CD14-positive monocyte (primary cell): ENCODE measurements around the gene HSPA1L. TPM values are rescaled to one million over a fixed set of nuclear protein-coding genes. Genes with fewer than 3 reads are reported as not detected.
A peak's percentile ranks its signal among the peaks of the same experiment; 100 is the strongest.
"Not testable (repeated sequence)": the region's sequence is repeated elsewhere in the genome, so short reads cannot be mapped to it uniquely, and the experiment has no call there.

Experiments used
- DNase-seq, 3 donors: peaks; one replicate each; pipeline ENCODE4 v3.0.0-alpha.2; 2011 to 2022
- H2AFZ ChIP-seq: 2 replicates; pipeline ENCODE4 v1.6.0; 2012; ENCODE audit warnings: mild to moderate bottlenecking, low read depth, low read length, inconsistent platforms; ENCODE audit not compliant: insufficient read depth, poor library complexity, severe bottlenecking
- H3K27ac ChIP-seq, 2 donors: 1 replicate in 1 of 2; 2 replicates in 1 of 2; pipeline ENCODE4 v1.5.1; 2012 to 2013; ENCODE audit warnings: low read length in 2 of 2, control low read depth in 1 of 2, inconsistent platforms in 1 of 2, low read depth in 1 of 2, mild to moderate bottlenecking in 1 of 2
- H3K27me3 ChIP-seq, 2 donors: one replicate each; pipeline versions ENCODE4 v1.6.0 to v1.6.1; 2011 to 2013; ENCODE audit warnings: low read length in 2 of 2; ENCODE audit not compliant: control insufficient read depth in 2 of 2, insufficient read depth in 2 of 2
- H3K36me3 ChIP-seq, 2 donors: replicated peaks in 1 of 2; 1 replicate in 1 of 2; 2 replicates in 1 of 2; pipeline versions ENCODE4 v1.5.1 to v1.6.1; 2012 to 2013; ENCODE audit warnings: low read length in 2 of 2, control low read depth in 1 of 2, inconsistent platforms in 1 of 2, mild to moderate bottlenecking in 1 of 2; ENCODE audit not compliant: insufficient read depth in 2 of 2, control insufficient read depth in 1 of 2
- H3K4me1 ChIP-seq, 2 donors: 1 replicate in 1 of 2; 2 replicates in 1 of 2; pipeline versions ENCODE4 v1.5.1 to v1.6.1; 2012 to 2013; ENCODE audit warnings: low read length in 2 of 2, control low read depth in 1 of 2, inconsistent platforms in 1 of 2, mild to moderate bottlenecking in 1 of 2, moderate library complexity in 1 of 2; ENCODE audit not compliant: insufficient read depth in 2 of 2, control insufficient read depth in 1 of 2
- H3K4me2 ChIP-seq: replicated peaks from 2 replicates; pipeline ENCODE3; 2012; ENCODE audit warnings: low read length, moderate library complexity, mild to moderate bottlenecking; ENCODE audit not compliant: poor library complexity, severe bottlenecking; ENCODE audit errors: extremely low read depth
- H3K4me3 ChIP-seq, 3 experiments: fragments of 200-600 bp in 1 of 3; sonication (generic) in 1 of 3; replicated peaks in 1 of 3; 1 replicate in 2 of 3; 2 replicates in 1 of 3; pipeline ENCODE4 v1.5.1; 2011 to 2013; ENCODE audit warnings: low read length in 3 of 3, mild to moderate bottlenecking in 3 of 3, control low read depth in 2 of 3, low read depth in 2 of 3, inconsistent platforms in 1 of 3, moderate library complexity in 1 of 3
- H3K79me2 ChIP-seq: 2 replicates; pipeline ENCODE4 v1.6.0; 2012; ENCODE audit warnings: mild to moderate bottlenecking, control low read depth, inconsistent platforms, low read length, moderate library complexity; ENCODE audit not compliant: insufficient read depth
- H3K9ac ChIP-seq: 2 replicates; pipeline ENCODE4 v1.6.0; 2017; ENCODE audit warnings: low read length, mild to moderate bottlenecking; ENCODE audit not compliant: insufficient read depth, poor library complexity, severe bottlenecking
- H3K9me3 ChIP-seq, 2 donors: replicated peaks in 1 of 2; 1 replicate in 1 of 2; 2 replicates in 1 of 2; pipeline versions ENCODE4 v1.5.1 to v1.6.1; 2012 to 2013; ENCODE audit warnings: low read length in 2 of 2, control low read depth in 1 of 2; ENCODE audit not compliant: control insufficient read depth in 1 of 2, insufficient read depth in 1 of 2
- H4K20me1 ChIP-seq: 2 replicates; pipeline ENCODE4 v1.6.0; 2012; ENCODE audit warnings: mild to moderate bottlenecking, low read length, control low read depth, moderate library complexity; ENCODE audit not compliant: insufficient read depth
- H3K27ac Mint-ChIP-seq, 7 donors: one replicate each; pipeline ENCODE4 v1.8.0; 2020; ENCODE audit warnings: mild to moderate bottlenecking in 7 of 7, mixed read lengths in 7 of 7, moderate library complexity in 6 of 7, inconsistent platforms in 2 of 7
- H3K27me3 Mint-ChIP-seq, 3 donors: one replicate each; pipeline ENCODE4 v1.8.0; 2021 to 2022; ENCODE audit warnings: low read depth in 3 of 3, mild to moderate bottlenecking in 3 of 3, mixed read lengths in 3 of 3, moderate library complexity in 3 of 3, inconsistent platforms in 1 of 3
- H3K36me3 Mint-ChIP-seq, 2 donors: one replicate each; pipeline ENCODE4 v1.8.0; 2020; ENCODE audit warnings: mixed read lengths in 2 of 2, inconsistent platforms in 1 of 2, mild to moderate bottlenecking in 1 of 2
- H3K4me1 Mint-ChIP-seq: one replicate; pipeline ENCODE4 v1.8.0; 2020; ENCODE audit warnings: mild to moderate bottlenecking, mixed read lengths
- H3K4me3 Mint-ChIP-seq, 2 donors: one replicate each; pipeline ENCODE4 v1.8.0; 2020; ENCODE audit warnings: mild to moderate bottlenecking in 2 of 2, mixed read lengths in 2 of 2, moderate library complexity in 1 of 2
- H3K9me3 Mint-ChIP-seq, 7 donors: one replicate each; pipeline ENCODE4 v1.8.0; 2020 to 2022; ENCODE audit warnings: mixed read lengths in 7 of 7, mild to moderate bottlenecking in 6 of 7, moderate library complexity in 6 of 7, inconsistent platforms in 2 of 7
- WGBS: methylation state at CpG from one replicate; pipeline ENCODE4 v1.1.5; 2013; ENCODE audit warnings: missing lambda C conversion rate; ENCODE audit not compliant: insufficient coverage; 5-methylcytosine and 5-hydroxymethylcytosine counted together
- intact Hi-C, 2 donors: fragments of 100-400 bp; cut with micrococcal nuclease; formaldehyde crosslinking; loops; one replicate each; pipeline versions ENCODE4 v1.15.0 to v1.15.1; 2023
- polyA plus RNA-seq, 3 donors: library from polyadenylated mRNA; depleted of rRNA in 1 of 3; unstranded in 2 of 3; stranded (reverse) in 1 of 3; fragments of 300-500 nt in 2 of 3; fragments of >200 nt in 1 of 3; fragmentation: Illumina TruSeq in 2 of 3; gene quantifications; 1 replicate in 2 of 3; 2 replicates in 1 of 3; pipeline ENCODE4 v1.2.3, GENCODE V29; 2012 to 2021
- TF ChIP-seq, protein P1 (sequence below): fragments of 200-600 bp; IDR thresholded peaks from one replicate; pipeline ENCODE4 v1.8.0; 2022; ENCODE audit warnings: antibody characterized with exemption, mild to moderate bottlenecking

The HSPA1L gene
- polyA plus RNA-seq, 3 donors = 0.53 to 0.72 (median 0.55) TPM

DNA sequence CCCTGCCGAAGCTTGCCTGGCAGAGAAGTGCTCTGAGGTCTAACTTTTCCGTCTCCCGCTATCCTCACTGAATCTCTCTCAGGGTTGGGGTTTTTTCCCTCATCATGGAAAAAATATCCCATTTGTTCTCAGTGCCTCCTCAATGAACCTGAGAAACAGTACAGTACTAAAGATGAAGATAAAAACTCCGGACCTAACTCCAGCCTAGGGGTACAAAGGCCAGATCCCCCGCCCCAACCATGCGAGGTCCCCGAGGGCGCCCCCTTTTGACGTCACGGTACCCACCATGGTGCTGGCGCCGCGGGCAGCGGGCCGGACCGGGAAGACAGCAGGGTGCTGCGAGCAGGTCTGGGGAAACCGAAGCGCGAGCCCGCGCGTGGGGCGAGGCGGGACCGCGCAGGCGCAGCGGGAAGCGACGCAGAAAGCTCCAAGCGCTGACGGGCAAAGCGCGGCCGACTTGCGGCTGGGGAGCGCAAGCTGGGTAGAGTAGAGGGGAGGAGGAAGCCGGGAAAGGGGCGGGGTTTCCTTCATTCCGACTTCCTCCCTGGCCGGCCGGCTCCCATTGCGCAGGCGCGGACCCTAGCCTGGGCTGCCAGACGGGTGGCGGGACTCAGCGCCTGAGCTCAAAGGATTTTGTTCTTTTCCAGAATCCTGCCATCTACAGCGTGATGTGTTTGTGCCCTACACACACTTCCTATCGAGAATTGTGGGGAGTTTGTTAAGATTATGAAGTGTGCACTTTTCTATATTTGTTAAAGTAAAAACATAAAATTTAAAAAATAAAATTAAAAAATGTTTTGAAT lies 8.4 kb downstream of the HSPA1L start, which contains the start of gene LSM2:
Gene LSM2 (minus strand): TSS at position 497 of the 803 bp plus-strand sequence. CDS start 209 bp downstream, at position 288.
- under 1% methylated on average over 38 of the region's 51 CpGs for WGBS
- peaks cover 24 to 48% of the 10 kb centered on the region in 2 donors for H3K36me3 Mint-ChIP-seq
- DNase-seq = peak; percentile 98 to 99 (median 98)
- peaks cover 11 to 23% of the 10 kb centered on the region in 2 donors for H3K36me3 ChIP-seq
- peak within 1 kb of the TSS; percentile 76 for H3K9ac ChIP-seq
- peak within 1 kb of the TSS; percentile 83 to 91 for H3K27ac ChIP-seq
- H3K4me1 Mint-ChIP-seq = peaks cover 11% of the 10 kb centered on the region
- H3K9me3 ChIP-seq = no peaks in the 10 kb centered on the region
- H4K20me1 ChIP-seq = no peaks in the 10 kb centered on the region
- H3K27me3 Mint-ChIP-seq = peaks cover 0 to 3% (median 0%) of the 10 kb centered on the region in 3 donors
- intact Hi-C loops = no loop called here
- H3K4me3 ChIP-seq = peak within 1 kb of the TSS; percentile 64 to 90 (median 72)
- H3K27ac Mint-ChIP-seq = peak within 1 kb of the TSS; percentile 88 to 97 (median 95)
- peak within 1 kb of the TSS; percentile 89 to 90 for H3K4me3 Mint-ChIP-seq
- peak within 1 kb of the TSS; percentile 94 for H2AFZ ChIP-seq
- H3K9me3 Mint-ChIP-seq = no peaks in the 10 kb centered on the region
- peaks cover 25% of the 10 kb centered on the region for H3K79me2 ChIP-seq
- TF ChIP-seq, protein P1, sequence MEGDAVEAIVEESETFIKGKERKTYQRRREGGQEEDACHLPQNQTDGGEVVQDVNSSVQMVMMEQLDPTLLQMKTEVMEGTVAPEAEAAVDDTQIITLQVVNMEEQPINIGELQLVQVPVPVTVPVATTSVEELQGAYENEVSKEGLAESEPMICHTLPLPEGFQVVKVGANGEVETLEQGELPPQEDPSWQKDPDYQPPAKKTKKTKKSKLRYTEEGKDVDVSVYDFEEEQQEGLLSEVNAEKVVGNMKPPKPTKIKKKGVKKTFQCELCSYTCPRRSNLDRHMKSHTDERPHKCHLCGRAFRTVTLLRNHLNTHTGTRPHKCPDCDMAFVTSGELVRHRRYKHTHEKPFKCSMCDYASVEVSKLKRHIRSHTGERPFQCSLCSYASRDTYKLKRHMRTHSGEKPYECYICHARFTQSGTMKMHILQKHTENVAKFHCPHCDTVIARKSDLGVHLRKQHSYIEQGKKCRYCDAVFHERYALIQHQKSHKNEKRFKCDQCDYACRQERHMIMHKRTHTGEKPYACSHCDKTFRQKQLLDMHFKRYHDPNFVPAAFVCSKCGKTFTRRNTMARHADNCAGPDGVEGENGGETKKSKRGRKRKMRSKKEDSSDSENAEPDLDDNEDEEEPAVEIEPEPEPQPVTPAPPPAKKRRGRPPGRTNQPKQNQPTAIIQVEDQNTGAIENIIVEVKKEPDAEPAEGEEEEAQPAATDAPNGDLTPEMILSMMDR = no peak
- H3K4me1 ChIP-seq = peaks cover 12 to 16% of the 10 kb centered on the region in 2 donors
- peak within 1 kb of the TSS; percentile 98 for H3K4me2 ChIP-seq
- no peaks in the 10 kb centered on the region for H3K27me3 ChIP-seq

DNA sequence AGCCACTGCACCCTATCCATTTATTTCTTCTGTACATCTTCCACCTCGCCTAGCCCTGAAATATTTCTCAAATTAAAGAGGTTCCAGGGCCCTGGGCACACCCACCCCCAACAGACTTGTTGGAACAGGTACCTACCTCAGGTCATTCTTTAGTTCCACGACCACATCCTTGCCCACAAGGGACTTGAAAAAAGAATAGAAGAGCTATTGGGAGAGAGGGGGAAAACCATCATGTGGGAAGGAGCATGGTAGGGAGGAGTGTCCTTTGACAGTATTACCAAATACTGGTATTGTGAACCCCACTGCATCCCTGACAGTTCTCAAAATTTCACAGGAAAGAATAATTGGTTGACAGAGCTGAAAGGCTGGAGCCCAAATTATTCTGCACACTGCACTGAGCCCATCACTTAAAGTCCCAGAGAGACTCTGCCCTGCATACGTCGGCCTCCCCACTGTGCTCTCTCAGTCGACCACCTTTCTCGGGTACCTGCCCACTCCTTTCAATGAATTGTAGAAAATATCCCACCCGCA lies 9.1 kb downstream of the HSPA1L start:
- Mint-ChIP-seq H3K9me3 (no peaks in the 10 kb centered on the region), H3K27me3 (peaks cover 0 to 3% (median 0%) of the 10 kb centered on the region in 3 donors), H3K4me1 (peaks cover 11% of the 10 kb centered on the region), H3K27ac (peak overlapping the region; percentile 88 to 97 (median 95)), H3K36me3 (peaks cover 24 to 48% of the 10 kb centered on the region in 2 donors), H3K4me3 (peak overlapping the region; percentile 89 to 90)
- peak overlapping the region; percentile 98 for H3K4me2 ChIP-seq
- TF ChIP-seq, protein P1 = no peak
- H3K4me1 ChIP-seq = peaks cover 12 to 16% of the 10 kb centered on the region in 2 donors
- H4K20me1 ChIP-seq = no peaks in the 10 kb centered on the region
- peak overlapping the region; percentile 83 to 91 for H3K27ac ChIP-seq
- peak overlapping the region; percentile 94 for H2AFZ ChIP-seq
- H3K79me2 ChIP-seq = peaks cover 26% of the 10 kb centered on the region
- 0% methylated on average over 4 of the region's 7 CpGs for WGBS
- DNase-seq = no peak
- peaks cover 8 to 21% of the 10 kb centered on the region in 2 donors for H3K36me3 ChIP-seq
- intact Hi-C loops = no loop called here
- no peaks in the 10 kb centered on the region for H3K27me3 ChIP-seq
- H3K4me3 ChIP-seq = peak overlapping the region; percentile 64 to 90 (median 72)
- H3K9me3 ChIP-seq = no peaks in the 10 kb centered on the region
- H3K9ac ChIP-seq = peak overlapping the region; percentile 76

DNA sequence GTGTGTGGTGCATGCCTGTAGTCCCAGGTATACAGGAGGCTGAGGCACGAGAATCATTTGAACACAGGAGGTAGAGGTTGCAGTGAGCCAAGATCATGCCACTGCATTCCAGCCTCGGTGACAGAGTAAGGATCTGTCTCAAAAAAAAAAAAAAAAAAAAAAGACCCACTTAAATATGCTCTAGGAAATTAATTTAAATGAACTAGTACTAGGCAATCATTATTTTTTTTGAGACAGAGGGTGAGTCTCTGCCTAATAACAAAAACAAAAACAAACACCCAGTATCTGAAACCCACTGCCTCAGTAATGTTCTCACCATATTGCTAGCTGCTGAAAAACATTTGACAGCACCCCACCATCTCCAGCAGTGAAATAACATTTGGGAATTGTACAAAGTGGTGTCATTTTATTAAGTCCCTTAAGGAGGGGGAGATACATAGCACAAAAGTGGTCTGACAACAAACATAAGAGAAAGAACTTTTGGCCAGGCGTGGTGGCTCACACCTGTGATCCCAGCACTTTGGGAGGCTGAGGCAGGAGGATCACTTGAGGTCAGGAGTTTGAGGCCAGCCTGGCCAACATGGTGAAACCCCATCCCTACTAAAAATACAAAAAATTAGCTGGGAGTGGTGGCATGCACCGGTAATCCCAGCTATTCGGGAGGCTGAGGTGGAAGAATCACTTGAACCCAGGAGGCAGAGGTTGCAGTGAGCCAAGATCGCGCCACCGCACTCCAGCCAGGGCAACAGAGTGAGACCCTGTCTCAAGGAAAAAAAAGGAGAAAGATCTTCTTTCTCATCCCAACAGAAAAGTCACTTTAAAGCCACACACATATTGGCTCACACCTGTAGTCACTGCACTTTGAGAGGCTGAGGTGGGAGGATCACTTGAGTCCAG lies 13.8 kb downstream of the HSPA1L start:
- H3K27me3 Mint-ChIP-seq, H3K4me1 Mint-ChIP-seq: not testable (repeated sequence)

More for the DNA sequence above, 13.8 kb downstream of the HSPA1L start:
- peak overlapping the region in 2 of 7 donors; percentile 15 to 43 for H3K27ac Mint-ChIP-seq
- H4K20me1 ChIP-seq, H3K9ac ChIP-seq, DNase-seq, H3K9me3 ChIP-seq, H3K27ac ChIP-seq, H3K4me3 ChIP-seq, H3K4me2 ChIP-seq, H3K4me3 Mint-ChIP-seq, H3K9me3 Mint-ChIP-seq, H3K27me3 ChIP-seq, intact Hi-C loops, H2AFZ ChIP-seq: not testable (repeated sequence)
- peaks cover 10 to 28% of the 10 kb centered on the region in 2 donors for H3K36me3 Mint-ChIP-seq
- H3K79me2 ChIP-seq = peaks cover 28% of the 10 kb centered on the region
- peaks cover 0 to 13% of the 10 kb centered on the region in 2 donors for H3K36me3 ChIP-seq
- H3K4me1 ChIP-seq = peaks cover 9 to 13% of the 10 kb centered on the region in 2 donors
- WGBS = 100% methylated on average over 1 of the region's 8 CpGs
